GM19395 (cell line): ENCODE results near the gene SPATA19.

Experiments used
- ATAC-seq: cut with Tn5 transposase; IDR thresholded peaks from one replicate; pipeline ENCODE4 v1.9.1; 2021; ENCODE audit warnings: mild to moderate bottlenecking, moderate library complexity; ENCODE audit not compliant: unreplicated experiment

The SPATA19 gene

GRCh38 chr11:133819746-133820315, 25.5 kb downstream of the SPATA19 start:
- ATAC-seq: no peak

- no peak for ATAC-seq
These were observed 26.2 kb downstream of the SPATA19 start for GRCh38 chr11:133819114-133819513.

GRCh38 chr11:133818302-133818701, 27.0 kb downstream of the SPATA19 start:
- ATAC-seq: no peak

GRCh38 chr11:133817449-133817848, 27.9 kb downstream of the SPATA19 start:
- no peak for ATAC-seq

GRCh38 chr11:133816146-133816870, 29.0 kb downstream of the SPATA19 start:
- ATAC-seq: no peak

- ATAC-seq: no peak
These were observed 29.7 kb downstream of the SPATA19 start for GRCh38 chr11:133815636-133816035.

- ATAC-seq: no peak
These were observed 30.7 kb downstream of the SPATA19 start for GRCh38 chr11:133814588-133815100.

GRCh38 chr11:133811850-133812685, 33.2 kb downstream of the SPATA19 start:
- ATAC-seq: no peak

GRCh38 chr11:133810766-133811165, 34.5 kb downstream of the SPATA19 start:
- ATAC-seq: no peak

GRCh38 chr11:133809569-133810491, 35.5 kb downstream of the SPATA19 start:
- no peak for ATAC-seq

GRCh38 chr11:133808393-133809140, 36.7 kb downstream of the SPATA19 start:
- no peak for ATAC-seq

- no peak for ATAC-seq
These were observed 42.3 kb downstream of the SPATA19 start for GRCh38 chr11:133803026-133803425.

GRCh38 chr11:133801356-133801755, 44.0 kb downstream of the SPATA19 start:
- ATAC-seq: no peak

- no peak for ATAC-seq
These were observed 44.6 kb downstream of the SPATA19 start for GRCh38 chr11:133800666-133801065.

- ATAC-seq: no peak
These were observed 47.8 kb downstream of the SPATA19 start for GRCh38 chr11:133797554-133797953.

GRCh38 chr11:133796043-133796795, 49.1 kb downstream of the SPATA19 start:
- ATAC-seq: no peak

GRCh38 chr11:133795088-133795487, 50.2 kb downstream of the SPATA19 start:
- ATAC-seq: no peak

- no peak for ATAC-seq
These were observed 51.1 kb downstream of the SPATA19 start for GRCh38 chr11:133794205-133794604.
